ENCODE measurements around the gene NELFA.

GRCh38 chr4:1993169-1993516 lies 15.6 kb downstream of the NELFA start:
- TF ChIP-seq POLR2AphosphoS5 (IDR thresholded peaks at IDR 0.05) (no peak), POLR2A (IDR thresholded peaks at IDR 0.05) (no peak), CTCF (IDR thresholded peaks at IDR 0.05) (no peak)
